ENCODE measurements around the gene TRIM8.
"Not testable (repeated sequence)": the region's sequence is repeated elsewhere in the genome, so short reads cannot be mapped to it uniquely, and the experiment has no call there.

The TRIM8 gene

DNA sequence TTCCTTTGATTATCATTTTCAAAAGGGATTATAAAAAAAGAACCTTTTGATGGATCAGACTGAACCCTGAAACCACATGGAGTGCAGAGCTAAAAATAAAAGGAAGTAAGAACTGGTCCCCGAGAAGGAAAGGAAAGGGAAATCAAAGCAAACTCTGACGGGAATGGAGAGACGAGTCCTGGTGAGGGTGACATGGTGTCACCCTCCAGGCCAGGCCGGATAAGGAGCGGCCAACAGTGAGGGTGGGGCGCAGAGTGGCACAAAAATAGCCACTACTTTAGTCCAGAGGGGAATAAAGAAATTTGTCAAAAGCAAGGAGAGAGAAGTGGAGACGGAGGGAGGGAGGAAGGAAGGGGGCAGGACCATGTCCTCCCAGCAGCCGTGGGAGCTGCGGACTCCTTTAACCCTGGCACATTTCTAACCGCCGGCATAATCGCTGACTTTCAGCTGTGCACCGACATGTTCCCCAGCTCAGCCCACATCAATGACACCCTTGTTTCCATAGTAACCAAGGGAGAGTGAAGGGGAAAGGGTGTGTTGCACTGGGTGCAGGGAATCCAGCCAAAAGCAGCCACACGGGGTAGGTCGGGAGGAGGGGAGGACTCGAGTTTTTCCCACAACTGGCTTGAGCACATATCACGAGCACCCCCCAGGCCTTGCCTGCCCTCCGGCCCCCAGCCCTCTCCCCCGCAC is 29.7 kb downstream of the TRIM8 start:
- DNase-seq, result peak; percentile 45

DNA sequence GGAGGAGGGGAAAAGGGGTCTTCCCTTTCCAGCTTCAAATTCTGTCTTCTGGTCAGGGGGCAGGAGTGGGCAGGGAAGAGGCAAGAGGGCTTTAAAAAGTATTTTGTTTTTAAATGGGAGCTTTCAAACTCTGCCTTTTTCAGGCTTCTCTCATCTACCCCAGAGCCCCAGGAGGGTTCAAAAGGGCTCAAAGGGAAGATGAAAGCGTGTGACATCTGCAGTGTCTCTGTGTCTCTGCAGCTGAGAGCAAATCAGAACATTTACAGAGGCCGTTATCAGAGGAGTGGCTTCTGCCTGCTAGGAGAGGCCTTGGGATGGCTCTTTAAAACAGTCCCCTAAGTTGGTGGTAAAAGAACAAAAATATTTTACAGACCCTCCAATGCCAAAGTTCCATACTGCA is 30.3 kb downstream of the TRIM8 start:
- DNase-seq, result no peak

GRCh38 chr10:102675011-102675665 is 30.9 kb downstream of the TRIM8 start:
- no peak for DNase-seq

DNA sequence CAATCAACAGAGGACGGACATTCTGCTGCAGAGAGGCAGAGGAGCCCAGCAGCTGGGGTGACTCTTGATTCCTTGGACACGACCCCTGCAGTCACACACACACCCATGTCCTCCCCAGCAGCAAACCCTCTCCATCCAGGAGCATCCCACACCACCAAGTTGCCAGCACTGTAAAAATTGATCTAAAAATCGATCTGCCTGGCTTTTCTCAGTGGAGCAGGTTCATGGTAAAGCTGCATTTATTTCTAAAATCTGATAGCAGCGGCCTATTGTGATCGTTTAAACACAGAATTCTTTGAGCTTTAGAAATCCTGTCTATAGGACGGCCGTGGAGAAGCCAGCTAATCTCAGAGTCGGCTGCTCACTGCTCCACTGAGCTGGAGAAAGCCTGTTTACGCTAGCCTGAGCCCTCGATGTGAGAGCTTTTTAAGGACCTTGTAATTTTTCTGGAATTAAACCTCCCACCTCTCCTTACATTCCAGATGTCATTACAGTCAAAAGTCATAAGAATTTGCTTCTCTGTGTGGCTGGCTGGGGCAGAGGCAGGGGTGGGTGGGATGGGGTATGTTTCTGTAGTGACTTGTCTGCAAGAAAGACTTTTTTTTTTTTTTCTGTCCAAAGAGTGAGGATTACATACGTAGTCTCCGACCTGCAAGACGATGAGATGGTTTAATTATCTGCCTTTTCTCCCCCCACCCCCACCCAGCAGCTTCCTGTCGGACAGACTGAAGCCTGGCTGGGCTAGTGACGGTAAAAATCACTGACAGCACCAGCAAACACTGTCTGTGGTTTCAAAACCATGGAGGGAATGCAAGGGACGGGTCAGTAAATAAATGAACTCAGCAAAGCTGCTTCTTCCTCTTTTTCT is 31.6 kb downstream of the TRIM8 start:
- no peak for DNase-seq

DNA sequence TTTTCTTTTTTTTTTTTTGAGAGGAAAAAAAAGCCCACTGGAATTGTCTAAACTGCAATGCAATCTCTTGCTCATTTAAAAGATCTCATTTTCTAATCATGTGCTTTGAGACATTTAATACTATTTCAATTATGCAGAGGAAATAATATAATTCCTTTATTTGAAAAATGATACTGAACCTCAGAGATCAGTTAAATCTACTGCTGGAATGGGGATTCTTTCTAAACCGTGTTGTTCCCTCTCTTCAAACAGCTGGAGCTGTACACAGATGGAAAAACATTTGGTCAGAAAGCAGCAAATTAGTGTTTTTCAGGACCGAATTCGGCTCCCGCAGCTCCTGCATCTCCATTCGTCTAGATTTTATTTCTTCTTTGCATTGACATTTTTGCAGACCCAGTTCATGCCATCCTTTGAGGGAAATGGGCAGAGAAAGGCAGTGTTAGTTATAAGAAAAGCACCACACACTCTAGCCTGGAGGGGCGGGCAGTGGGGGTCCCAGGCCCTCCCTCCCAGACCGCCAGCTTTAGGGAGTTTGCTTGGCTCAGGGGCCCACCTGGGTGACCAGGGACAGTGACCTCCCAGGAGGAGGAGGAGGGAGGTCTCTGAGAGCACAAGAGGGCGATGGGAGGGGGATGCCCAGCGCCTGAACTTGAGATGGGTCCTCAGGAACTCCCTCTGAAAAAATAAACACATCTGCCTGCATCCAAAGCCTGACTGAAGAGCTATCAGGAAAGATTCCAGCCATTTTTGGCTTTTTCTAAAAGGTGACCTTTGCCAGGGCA is 32.4 kb downstream of the TRIM8 start:
- no peak for DNase-seq

- DNase-seq, result no peak
These were observed 33.2 kb downstream of the TRIM8 start for GRCh38 chr10:102677331-102678067.

- no peak for DNase-seq
These were observed 33.8 kb downstream of the TRIM8 start for GRCh38 chr10:102678068-102678400.

- DNase-seq, result peak; percentile 53
These were observed 34.6 kb downstream of the TRIM8 start for GRCh38 chr10:102678842-102679289.

DNA sequence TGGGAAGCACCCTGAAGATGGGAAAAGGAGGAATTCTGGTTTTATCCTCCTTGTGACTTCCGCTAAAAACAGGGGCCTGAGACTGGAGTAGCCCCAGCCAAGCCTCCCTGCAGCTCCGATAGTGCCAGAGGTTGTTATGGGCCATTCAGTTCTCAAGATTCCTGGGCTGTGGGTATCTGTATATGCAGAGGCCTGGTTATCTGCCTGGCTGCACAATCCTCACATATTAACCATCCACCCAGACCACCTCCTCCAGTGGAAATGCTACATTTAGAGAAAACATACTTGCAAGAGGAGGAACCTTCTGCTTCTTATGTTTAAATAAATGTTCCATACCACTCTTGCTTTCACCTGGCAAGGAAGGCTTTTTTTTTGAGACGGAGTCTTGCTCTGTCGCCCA is 35.3 kb downstream of the TRIM8 start:
- no peak for DNase-seq

- no peak for DNase-seq
These were observed 37.4 kb downstream of the TRIM8 start for GRCh38 chr10:102681696-102682095.

DNA sequence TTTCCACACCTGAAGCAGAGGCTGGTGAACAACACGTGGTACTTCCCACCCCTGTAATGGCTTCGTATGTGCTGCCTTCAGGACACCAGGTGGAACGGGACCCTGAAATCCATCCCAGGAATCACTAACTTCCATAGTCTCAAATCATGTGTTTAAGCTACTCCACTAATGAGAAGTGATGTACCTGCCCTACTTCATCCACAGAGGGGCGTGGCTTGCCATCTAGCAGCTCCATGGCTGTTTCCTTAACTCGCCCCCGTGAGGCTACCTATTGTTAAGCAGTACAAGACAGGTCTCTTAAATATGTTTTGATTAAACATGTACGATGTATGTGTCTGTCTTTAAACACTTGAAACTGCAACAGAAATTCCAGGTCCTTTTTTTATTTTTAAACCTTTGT is 38.1 kb downstream of the TRIM8 start:
- no peak for DNase-seq

DNA sequence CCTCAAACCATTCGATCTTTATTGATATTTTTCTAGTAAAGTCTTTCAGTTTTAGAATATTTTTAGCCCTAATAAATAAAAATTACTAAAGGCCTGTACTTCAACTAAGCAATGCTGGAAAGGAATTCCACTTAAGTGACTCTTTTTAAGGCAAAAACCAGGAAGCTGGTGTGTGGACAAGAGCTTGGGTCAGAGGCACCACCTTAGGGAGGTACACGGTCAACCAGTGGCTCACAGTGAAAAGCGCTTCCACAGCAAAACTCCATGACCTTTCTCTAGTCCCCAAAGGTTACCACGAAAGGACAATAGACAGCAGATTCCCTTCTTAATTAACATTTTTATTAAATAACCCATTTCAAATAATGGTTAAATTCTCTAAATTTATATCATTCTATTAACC is 38.7 kb downstream of the TRIM8 start:
- no peak for DNase-seq

- no peak for DNase-seq
These were observed 39.5 kb downstream of the TRIM8 start for GRCh38 chr10:102683736-102684135.

DNA sequence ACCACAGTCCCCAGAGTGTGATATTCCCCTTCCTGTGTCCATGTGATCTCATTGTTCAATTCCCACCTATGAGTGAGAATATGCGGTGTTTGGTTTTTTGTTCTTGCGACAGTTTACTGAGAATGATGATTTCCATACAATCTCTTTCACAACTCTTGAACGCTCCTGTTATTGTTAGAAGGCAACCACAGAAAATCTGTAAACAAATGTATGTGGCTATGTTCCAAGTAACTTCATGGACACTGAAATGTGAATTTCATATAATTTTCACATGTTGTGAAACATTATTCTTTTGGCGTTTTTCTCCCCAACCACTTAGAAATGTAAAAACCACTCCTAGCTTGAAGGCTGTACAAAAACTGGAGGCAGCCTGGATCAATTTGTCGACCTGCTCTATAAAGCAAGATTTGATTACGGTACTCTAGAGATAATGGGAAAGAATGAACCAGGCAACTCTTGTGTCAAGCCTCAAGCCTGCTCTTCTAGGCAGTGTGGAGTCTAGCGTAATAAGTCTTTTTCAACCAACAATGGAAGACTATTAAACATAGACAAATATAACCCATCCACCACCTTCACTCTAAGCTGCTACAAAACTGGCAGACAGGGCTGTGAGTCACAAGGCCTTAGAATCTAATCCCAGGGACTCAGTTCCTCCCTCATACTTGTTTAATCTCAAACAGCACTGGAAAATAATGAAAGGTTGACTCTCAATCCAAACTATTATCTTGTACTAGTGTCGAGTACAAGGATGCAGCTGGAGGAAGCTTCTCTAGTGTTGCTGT is 47.2 kb downstream of the TRIM8 start:
- DNase-seq, result no peak

- not testable (repeated sequence) for DNase-seq
These were observed 51.1 kb downstream of the TRIM8 start for GRCh38 chr10:102695401-102695800.

GRCh38 chr10:102696736-102697135 is 52.5 kb downstream of the TRIM8 start:
- no peak for DNase-seq

DNA sequence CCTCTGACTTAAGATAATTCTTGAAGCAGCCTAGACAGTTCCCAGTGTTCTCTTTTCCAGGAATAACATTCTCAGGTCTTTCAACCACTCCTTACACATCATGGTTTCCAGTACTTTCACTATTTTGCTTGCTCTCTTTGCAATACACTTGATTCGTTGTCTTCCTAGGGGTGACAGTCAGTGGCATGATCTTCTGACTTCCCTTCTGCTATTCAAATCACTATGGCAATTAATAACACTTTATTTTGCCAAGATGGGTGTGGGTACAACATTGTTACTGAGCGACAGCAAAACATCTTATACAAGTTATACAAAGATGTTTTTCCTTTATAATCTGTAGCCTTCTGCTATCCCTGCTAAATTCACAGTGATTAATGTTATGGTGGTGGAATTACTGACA is 54.6 kb downstream of the TRIM8 start:
- DNase-seq, result no peak

GRCh38 chr10:102701272-102701671 is 57.0 kb downstream of the TRIM8 start:
- DNase-seq, result no peak

DNA sequence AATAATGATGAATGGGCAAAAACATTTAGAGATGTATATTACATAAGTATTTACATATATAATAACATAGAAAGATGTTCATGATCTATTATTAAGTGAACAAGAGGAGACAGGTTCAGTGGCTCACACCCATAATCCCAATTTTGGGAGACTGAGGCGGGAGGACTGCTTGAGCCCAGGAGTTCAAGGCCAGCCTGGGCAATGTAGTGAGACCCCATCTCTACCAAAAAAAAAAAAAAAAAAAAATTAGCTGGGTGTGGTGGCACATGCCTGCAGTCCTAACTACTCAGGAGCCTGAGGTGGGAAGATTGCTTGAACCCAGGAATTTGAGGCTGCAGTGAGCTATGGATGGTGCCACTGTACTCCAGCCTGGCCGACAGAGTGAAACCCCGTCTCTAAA is 57.5 kb downstream of the TRIM8 start:
- no peak for DNase-seq

DNA sequence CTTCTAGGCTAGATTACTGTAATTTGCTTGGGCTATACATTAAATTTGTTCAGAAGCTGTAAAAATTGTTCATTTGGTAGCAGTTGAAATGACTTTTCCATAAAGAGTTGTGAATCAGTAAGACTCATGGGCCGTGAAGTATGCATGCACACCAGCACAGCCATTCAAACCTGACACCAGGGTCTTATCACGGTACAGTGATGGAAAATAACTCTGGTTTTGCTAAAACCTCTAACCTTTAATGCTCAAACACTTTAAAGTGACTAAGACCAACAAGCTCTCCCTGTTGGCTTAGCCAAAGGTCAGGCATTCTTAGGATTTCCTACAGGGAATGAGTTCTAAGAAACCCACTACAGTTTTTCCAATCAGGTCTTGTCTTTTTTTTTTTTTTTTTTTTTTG is 58.5 kb downstream of the TRIM8 start:
- DNase-seq, result no peak

DNA sequence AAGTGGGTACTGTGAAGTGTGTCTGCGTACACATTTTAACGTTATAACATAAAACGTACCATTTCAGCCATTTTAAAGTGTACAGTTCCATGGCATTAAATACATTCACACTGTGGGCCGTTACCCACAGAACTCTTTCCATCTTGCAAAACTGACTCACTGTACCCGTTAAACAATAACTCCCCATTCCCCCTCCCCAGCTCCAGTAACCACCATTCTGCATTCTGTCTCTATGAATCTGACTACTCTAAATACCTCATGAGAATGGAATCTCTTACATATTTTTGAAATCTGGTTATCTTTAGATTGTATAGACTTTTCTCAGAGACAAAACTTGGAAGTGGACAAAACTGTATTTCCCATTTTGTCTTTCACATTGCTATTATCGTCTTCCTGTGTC is 60.6 kb downstream of the TRIM8 start:
- no peak for DNase-seq

- no peak for DNase-seq
These were observed 61.3 kb downstream of the TRIM8 start for GRCh38 chr10:102705531-102705930.

Measured in COR-L47 (cell line).